ENCODE results near the gene ZNF837.

ZNF837 gene

GRCh38 chr19:58325311-58326022 is 55.4 kb downstream of the ZNF837 start:
- no peak for TF ChIP-seq EZH2phosphoT487 (IDR thresholded peaks at IDR 0.05; ENCODE audit: low read length)
- TF ChIP-seq CTCF (IDR thresholded peaks at IDR 0.05; ENCODE audit: low read length), result no peak
- TF ChIP-seq EZH2 (optimal IDR thresholded peaks at IDR 0.05; ENCODE audit: low read depth, low read length), result no peak
- no peaks in the 10 kb centered on the region for H3K9me2 ChIP-seq (replicated peaks; ENCODE audit: insufficient read depth, low read length)
- no peaks in the 10 kb centered on the region for H4K20me1 ChIP-seq (ENCODE audit: insufficient read depth, low read length)
- no peaks in the 10 kb centered on the region for H3K27me3 ChIP-seq (replicated peaks; ENCODE audit: insufficient read depth, low read length)
- H2AFZ ChIP-seq (ENCODE audit: low read length), result no peak overlapping the region
- H3F3A ChIP-seq (ENCODE audit: insufficient read depth, low read length), result no peaks in the 10 kb centered on the region
- H3K4me3 ChIP-seq (ENCODE audit: low read length), result peak overlapping the region; percentile 90; the same call in 1 of the 2 replicates
- H3K4me2 ChIP-seq (ENCODE audit: low read depth, low read length), result peak overlapping the region; percentile 62; the same call in 1 of the 2 replicates
- H3K36me3 ChIP-seq (replicated peaks; ENCODE audit: insufficient read depth, low read length), result no peaks in the 10 kb centered on the region
- H3K9ac ChIP-seq (ENCODE audit: low read length), result no peak overlapping the region
- peaks cover 7% of the 10 kb centered on the region; the same call in 1 of the 2 replicates for H3K4me1 ChIP-seq (ENCODE audit: low read length)
- H3K9me3 ChIP-seq (replicated peaks; ENCODE audit: insufficient read depth, low read length), result no peaks in the 10 kb centered on the region
- DNase-seq, result no peak
- H3K79me2 ChIP-seq (ENCODE audit: low read length), result peaks cover 10% of the 10 kb centered on the region
- no peak overlapping the region for H3K27ac ChIP-seq (ENCODE audit: low read length)

GRCh38 chr19:58319241-58319640 is 61.6 kb downstream of the ZNF837 start:
- H3K9me3 ChIP-seq (replicated peaks; ENCODE audit: insufficient read depth, low read length), result no peaks in the 10 kb centered on the region
- H4K20me1 ChIP-seq (ENCODE audit: insufficient read depth, low read length), result no peaks in the 10 kb centered on the region
- no peaks in the 10 kb centered on the region for H3K4me1 ChIP-seq (ENCODE audit: low read length)
- H3K36me3 ChIP-seq (replicated peaks; ENCODE audit: insufficient read depth, low read length), result no peaks in the 10 kb centered on the region
- H3K4me3 ChIP-seq (ENCODE audit: low read length), result no peak overlapping the region
- H3K79me2 ChIP-seq (ENCODE audit: low read length), result no peaks in the 10 kb centered on the region
- H3K27ac ChIP-seq (ENCODE audit: low read length), result no peak overlapping the region
- H3K27me3 ChIP-seq (replicated peaks; ENCODE audit: insufficient read depth, low read length), result no peaks in the 10 kb centered on the region
- H3K9ac ChIP-seq (ENCODE audit: low read length), result no peak overlapping the region
- no peak overlapping the region for H3K4me2 ChIP-seq (ENCODE audit: low read depth, low read length)
- no peaks in the 10 kb centered on the region for H3K9me2 ChIP-seq (replicated peaks; ENCODE audit: insufficient read depth, low read length)
- H3F3A ChIP-seq (ENCODE audit: insufficient read depth, low read length), result no peaks in the 10 kb centered on the region
- no peak for TF ChIP-seq EZH2 (optimal IDR thresholded peaks at IDR 0.05; ENCODE audit: low read depth, low read length)
- TF ChIP-seq EZH2phosphoT487 (IDR thresholded peaks at IDR 0.05; ENCODE audit: low read length), result no peak
- TF ChIP-seq CTCF (IDR thresholded peaks at IDR 0.05; ENCODE audit: low read length), result no peak
- DNase-seq, result no peak
- no peak overlapping the region for H2AFZ ChIP-seq (ENCODE audit: low read length)

- no peaks in the 10 kb centered on the region for H3K79me2 ChIP-seq (ENCODE audit: low read length)
- no peak overlapping the region for H3K4me3 ChIP-seq (ENCODE audit: low read length)
- DNase-seq, result no peak
- no peaks in the 10 kb centered on the region for H3K9me2 ChIP-seq (replicated peaks; ENCODE audit: insufficient read depth, low read length)
- H3K27ac ChIP-seq (ENCODE audit: low read length), result no peak overlapping the region
- H3K4me2 ChIP-seq (ENCODE audit: low read depth, low read length), result no peak overlapping the region
- no peaks in the 10 kb centered on the region for H3K36me3 ChIP-seq (replicated peaks; ENCODE audit: insufficient read depth, low read length)
- no peaks in the 10 kb centered on the region for H3K9me3 ChIP-seq (replicated peaks; ENCODE audit: insufficient read depth, low read length)
- TF ChIP-seq CTCF (IDR thresholded peaks at IDR 0.05; ENCODE audit: low read length) (no peak), EZH2 (optimal IDR thresholded peaks at IDR 0.05; ENCODE audit: low read depth, low read length) (no peak), EZH2phosphoT487 (IDR thresholded peaks at IDR 0.05; ENCODE audit: low read length) (no peak)
- H3K9ac ChIP-seq (ENCODE audit: low read length), result no peak overlapping the region
- H3K4me1 ChIP-seq (ENCODE audit: low read length), result no peaks in the 10 kb centered on the region
- no peaks in the 10 kb centered on the region for H4K20me1 ChIP-seq (ENCODE audit: insufficient read depth, low read length)
- H2AFZ ChIP-seq (ENCODE audit: low read length), result no peak overlapping the region
- no peaks in the 10 kb centered on the region for H3F3A ChIP-seq (ENCODE audit: insufficient read depth, low read length)
- no peaks in the 10 kb centered on the region for H3K27me3 ChIP-seq (replicated peaks; ENCODE audit: insufficient read depth, low read length)
These were observed 62.5 kb downstream of the ZNF837 start for GRCh38 chr19:58318297-58318696.
